Esophagus muscularis mucosa (tissue), 4 donors: ENCODE data around the gene DGCR8. TPM values are rescaled to one million over a fixed set of nuclear protein-coding genes. Genes with fewer than 3 reads are reported as not detected.

ENCODE experiments used
- DNase-seq: peaks from one replicate; pipeline ENCODE4 v3.0.0-alpha.2; 2017; ENCODE audit errors: extremely low spot score
- H3K27ac ChIP-seq, 4 donors: fragments of 200-600 bp; sonication (generic); replicated peaks in 1 of 4; 1 replicate in 3 of 4; 2 replicates in 1 of 4; pipeline ENCODE4 v1.5.1; 2016 to 2019; ENCODE audit warnings: mild to moderate bottlenecking in 1 of 4
- H3K27me3 ChIP-seq, 4 donors: fragments of 200-600 bp; sonication (generic); one replicate each; pipeline versions ENCODE4 v1.5.1 to v1.6.0; 2016 to 2019
- H3K36me3 ChIP-seq, 4 donors: fragments of 200-600 bp; sonication (generic); one replicate each; pipeline ENCODE4 v1.5.1; 2016 to 2019
- H3K4me1 ChIP-seq, 4 donors: fragments of 200-600 bp; sonication (generic); one replicate each; pipeline ENCODE4 v1.5.1; 2016 to 2019
- H3K4me3 ChIP-seq, 4 donors: fragments of 200-600 bp; sonication (generic); 1 replicate in 2 of 4; 2 replicates in 2 of 4; pipeline ENCODE4 v1.5.1; 2016 to 2019; ENCODE audit warnings: mild to moderate bottlenecking in 4 of 4, moderate library complexity in 1 of 4
- H3K9me3 ChIP-seq, 4 donors: fragments of 200-600 bp; sonication (generic); 1 replicate in 3 of 4; 2 replicates in 1 of 4; pipeline ENCODE4 v1.5.1; 2016 to 2019
- EP300 ChIP-seq: sonication (generic); formaldehyde crosslinking; IDR thresholded peaks from one replicate; pipeline ENCODE4 v1.6.1; 2017; ENCODE audit warnings: antibody characterized with exemption
- POLR2A ChIP-seq: fragments of 450-650 bp; IDR thresholded peaks from one replicate; pipeline ENCODE4 v1.6.1; 2017; ENCODE audit warnings: antibody characterized with exemption, moderate library complexity, mild to moderate bottlenecking, low read depth
- POLR2AphosphoS5 ChIP-seq, 2 donors: sonication (generic); formaldehyde crosslinking; IDR thresholded peaks; one replicate each; pipeline ENCODE4 v1.6.1; 2017; ENCODE audit warnings: antibody characterized with exemption in 2 of 2
- WGBS: methylation state at CpG from one replicate; pipeline ENCODE4 v1.1.5; 2018; 5-methylcytosine and 5-hydroxymethylcytosine counted together
- intact Hi-C: fragments of 100-400 bp; cut with DNase I; formaldehyde crosslinking; loops from one replicate; pipeline ENCODE4 v1.15.1; 2023
- total RNA-seq, 4 donors: library from RNA; depleted of rRNA; stranded (reverse); fragments of >200 nt; gene quantifications; one replicate each; pipeline versions ENCODE4 v1.1.0 to v1.2.1, GENCODE V29; 2016
- TF ChIP-seq, protein P1 (sequence below), 3 experiments: fragments of 200-600 bp in 2 of 3; fragments of 450-650 bp in 1 of 3; sonication (generic) in 2 of 3; IDR thresholded peaks; one replicate each; pipeline ENCODE4 v1.5.1; 2017 to 2019; ENCODE audit warnings: antibody characterized with exemption in 3 of 3, mild to moderate bottlenecking in 2 of 3, moderate library complexity in 1 of 3

DGCR8 gene
- total RNA-seq, 4 donors from 2014 or later, result 16.9 to 26.6 (median 19.6) TPM

DNA sequence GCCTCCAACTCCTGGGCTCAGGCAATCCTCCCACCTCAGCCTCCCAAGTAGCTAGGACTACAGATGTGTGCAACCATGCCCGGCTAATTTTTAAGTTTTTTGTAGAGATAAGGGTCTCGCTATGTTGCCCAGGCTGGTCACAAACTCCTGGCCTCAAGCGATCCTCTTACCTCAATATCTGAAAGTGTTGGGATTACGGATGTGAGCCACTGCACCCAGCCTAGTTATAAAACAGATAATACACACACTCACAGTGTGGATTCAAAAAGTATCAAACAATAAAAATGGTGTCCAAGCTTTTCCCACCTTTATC, 71.2 kb downstream of the DGCR8 start:
- H3K27ac ChIP-seq, result no peak overlapping the region
- H3K4me1 ChIP-seq, result peaks cover 0 to 6% (median 5%) of the 10 kb centered on the region in 4 donors
- no peak overlapping the region for H3K4me3 ChIP-seq
- intact Hi-C loops, result no loop called here
- H3K36me3 ChIP-seq, result peaks cover 0 to 5% (median 0%) of the 10 kb centered on the region in 4 donors
- TF ChIP-seq EP300, result no peak
- TF ChIP-seq POLR2A, result no peak
- no peak for TF ChIP-seq POLR2AphosphoS5 (IDR thresholded peaks at IDR 0.05)
- TF ChIP-seq, protein P1, sequence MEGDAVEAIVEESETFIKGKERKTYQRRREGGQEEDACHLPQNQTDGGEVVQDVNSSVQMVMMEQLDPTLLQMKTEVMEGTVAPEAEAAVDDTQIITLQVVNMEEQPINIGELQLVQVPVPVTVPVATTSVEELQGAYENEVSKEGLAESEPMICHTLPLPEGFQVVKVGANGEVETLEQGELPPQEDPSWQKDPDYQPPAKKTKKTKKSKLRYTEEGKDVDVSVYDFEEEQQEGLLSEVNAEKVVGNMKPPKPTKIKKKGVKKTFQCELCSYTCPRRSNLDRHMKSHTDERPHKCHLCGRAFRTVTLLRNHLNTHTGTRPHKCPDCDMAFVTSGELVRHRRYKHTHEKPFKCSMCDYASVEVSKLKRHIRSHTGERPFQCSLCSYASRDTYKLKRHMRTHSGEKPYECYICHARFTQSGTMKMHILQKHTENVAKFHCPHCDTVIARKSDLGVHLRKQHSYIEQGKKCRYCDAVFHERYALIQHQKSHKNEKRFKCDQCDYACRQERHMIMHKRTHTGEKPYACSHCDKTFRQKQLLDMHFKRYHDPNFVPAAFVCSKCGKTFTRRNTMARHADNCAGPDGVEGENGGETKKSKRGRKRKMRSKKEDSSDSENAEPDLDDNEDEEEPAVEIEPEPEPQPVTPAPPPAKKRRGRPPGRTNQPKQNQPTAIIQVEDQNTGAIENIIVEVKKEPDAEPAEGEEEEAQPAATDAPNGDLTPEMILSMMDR (IDR thresholded peaks at IDR 0.05), result no peak
- DNase-seq, result no peak
- no peaks in the 10 kb centered on the region for H3K9me3 ChIP-seq
- 92% methylated on average over 4 of the region's 4 CpGs for WGBS
- H3K27me3 ChIP-seq, result peaks cover 0 to 25% (median 4%) of the 10 kb centered on the region in 4 donors

DNA sequence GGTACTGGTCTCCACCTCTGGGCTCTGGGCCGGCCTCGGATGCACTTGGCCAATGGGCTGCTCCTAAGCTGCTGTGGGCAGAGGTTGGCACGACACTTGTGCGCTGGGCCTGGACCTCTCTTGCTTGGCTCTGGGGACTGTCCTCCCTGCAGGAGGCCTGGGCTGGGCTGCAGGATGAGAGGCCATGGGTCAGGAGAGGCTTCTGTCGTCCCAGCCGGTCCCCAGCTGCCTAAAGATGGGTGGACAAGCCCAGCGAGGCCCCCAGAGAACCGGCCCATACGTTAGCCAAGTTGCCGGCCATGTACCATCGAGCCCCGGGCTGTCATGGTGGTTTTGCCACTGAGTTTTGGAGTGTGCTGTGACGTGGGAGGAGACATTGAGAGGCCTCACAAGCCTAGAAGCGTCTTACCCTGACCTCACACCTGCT, 72.4 kb downstream of the DGCR8 start:
- peaks cover 3 to 12% (median 8%) of the 10 kb centered on the region in 4 donors for H3K4me1 ChIP-seq
- DNase-seq, result no peak
- WGBS, result 92% methylated on average over 5 of the region's 14 CpGs
- H3K36me3 ChIP-seq, result no peaks in the 10 kb centered on the region
- intact Hi-C loops, result no loop called here
- TF ChIP-seq POLR2AphosphoS5 (IDR thresholded peaks at IDR 0.05), result no peak
- no peak overlapping the region for H3K4me3 ChIP-seq
- H3K27me3 ChIP-seq, result peaks cover 0 to 37% (median 4%) of the 10 kb centered on the region in 4 donors
- H3K9me3 ChIP-seq, result no peaks in the 10 kb centered on the region
- no peak overlapping the region for H3K27ac ChIP-seq

DNA sequence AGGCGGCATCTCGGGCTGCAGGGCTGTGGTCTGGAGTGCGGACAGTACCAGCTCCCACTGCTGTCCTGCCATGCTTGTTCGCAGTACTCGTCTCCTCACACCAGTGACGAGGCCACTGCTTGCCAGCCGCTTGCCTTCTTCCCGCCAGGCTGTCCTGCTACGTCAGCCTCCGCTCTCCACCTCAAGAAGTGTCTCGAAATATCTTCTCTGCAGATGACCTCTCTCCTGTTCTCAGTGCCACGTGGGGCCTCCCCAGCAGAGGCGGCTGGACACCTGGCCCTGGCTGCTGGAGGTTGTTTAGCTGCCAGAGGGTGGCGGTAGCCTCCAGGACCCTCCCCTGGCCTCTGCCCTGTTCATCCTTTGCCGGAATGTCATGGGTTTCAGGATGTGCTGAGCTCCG, 73.9 kb downstream of the DGCR8 start:
- Histone ChIP-seq H3K4me1 (peaks cover 3 to 12% (median 8%) of the 10 kb centered on the region in 4 donors), H3K9me3 (no peaks in the 10 kb centered on the region), H3K36me3 (no peaks in the 10 kb centered on the region), H3K27me3 (peaks cover 0 to 52% (median 4%) of the 10 kb centered on the region in 4 donors), H3K4me3 (no peak overlapping the region), H3K27ac (no peak overlapping the region)
- WGBS, result 82% methylated on average over 12 of the region's 16 CpGs
- DNase-seq, result no peak
- TF ChIP-seq, protein P1 (IDR thresholded peaks at IDR 0.05), result no peak
- no peak for TF ChIP-seq POLR2AphosphoS5 (IDR thresholded peaks at IDR 0.05)
- no peak for TF ChIP-seq POLR2A
- no peak for TF ChIP-seq EP300
- intact Hi-C loops, result no loop called here

DNA sequence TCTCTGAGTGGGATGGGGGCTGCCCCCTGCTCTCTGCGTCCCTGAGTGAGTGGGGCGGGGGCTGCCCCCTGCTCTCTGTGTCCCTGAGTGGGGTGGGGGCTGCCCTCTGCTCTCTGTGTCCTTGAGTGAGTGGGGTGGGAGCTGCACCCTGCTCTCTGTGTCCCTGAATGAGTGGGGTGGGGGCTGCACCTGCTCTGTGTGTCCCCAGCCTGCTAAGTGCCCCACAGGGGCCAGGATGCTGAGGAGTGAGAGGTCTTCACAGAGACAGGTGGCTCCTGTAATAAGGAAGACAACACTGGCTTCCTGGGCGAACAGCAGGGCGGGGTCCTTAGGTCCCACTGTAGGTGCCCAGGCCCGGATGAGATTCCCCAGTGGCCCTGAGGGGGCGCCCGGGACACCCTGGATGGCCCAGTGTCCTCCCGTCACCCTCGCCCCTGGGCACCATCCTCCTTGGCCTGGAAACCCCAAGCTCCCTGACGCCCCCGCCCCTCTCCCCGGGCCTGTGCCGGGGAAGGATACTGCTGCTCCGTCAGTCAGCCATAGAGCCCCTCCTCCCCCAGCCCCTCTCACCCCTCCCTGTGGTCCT, 74.7 kb downstream of the DGCR8 start:
- WGBS, result no CpG with 5 or more reads among the region's 14 CpGs
- peaks cover 0 to 53% (median 4%) of the 10 kb centered on the region in 4 donors for H3K27me3 ChIP-seq
- no peaks in the 10 kb centered on the region for H3K36me3 ChIP-seq
- H3K9me3 ChIP-seq, result no peaks in the 10 kb centered on the region
- intact Hi-C loops, result loop anchor here (5.0 kb wide), 1 partner anchor 113 kb away; the partner anchor contains the start of gene RTN4R
- H3K4me3 ChIP-seq, result peak overlapping the region in 3 of 4 donors; percentile 24 to 40 (median 27)
- peak overlapping the region in 2 of 4 donors; percentile 27 to 34 for H3K27ac ChIP-seq
- no peak for DNase-seq
- peaks cover 3 to 12% (median 8%) of the 10 kb centered on the region in 4 donors for H3K4me1 ChIP-seq
- TF ChIP-seq, protein P1 (IDR thresholded peaks at IDR 0.05), result no peak
- TF ChIP-seq POLR2A, result no peak
- TF ChIP-seq EP300, result no peak
- no peak for TF ChIP-seq POLR2AphosphoS5 (IDR thresholded peaks at IDR 0.05)

DNA sequence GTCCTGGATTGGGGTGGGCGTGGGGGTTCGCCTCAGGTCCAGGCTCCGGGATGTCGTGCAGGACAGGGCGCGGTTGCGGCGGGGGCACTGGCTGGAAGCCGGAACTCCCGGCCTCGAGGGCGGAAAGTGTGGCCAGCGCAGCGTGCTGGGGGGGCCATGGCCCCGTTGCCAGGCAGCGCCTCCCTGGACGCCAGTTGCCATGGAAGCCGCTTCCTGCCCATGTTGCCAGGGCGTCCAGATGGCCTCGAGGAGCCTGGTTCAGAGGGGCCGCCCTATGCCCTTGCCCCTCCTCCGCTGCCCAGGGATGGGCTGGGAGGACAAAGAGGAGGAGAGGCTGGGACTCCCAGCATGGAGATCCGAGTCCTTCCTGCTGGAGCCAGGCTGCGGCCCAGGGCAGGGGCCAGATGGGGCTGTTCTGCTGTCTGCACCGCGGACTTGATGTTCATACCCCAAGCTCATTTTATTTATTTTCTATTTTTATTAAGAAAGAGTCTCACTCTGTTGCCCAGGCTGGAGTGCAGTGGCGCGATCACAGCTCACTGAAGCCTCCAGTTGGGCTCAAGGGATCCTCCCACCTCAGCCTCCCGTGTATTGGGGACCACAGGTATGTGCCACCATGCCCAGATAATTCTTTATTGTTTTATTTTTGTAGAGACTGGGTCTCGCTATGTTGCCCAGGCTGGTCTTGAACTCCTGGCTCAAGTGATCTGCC, 75.4 kb downstream of the DGCR8 start:
- H3K4me3 ChIP-seq, result peak overlapping the region in 3 of 4 donors; percentile 24 to 40 (median 27)
- peaks cover 3 to 12% (median 8%) of the 10 kb centered on the region in 4 donors for H3K4me1 ChIP-seq
- no peak for DNase-seq
- no peak overlapping the region for H3K27ac ChIP-seq
- TF ChIP-seq POLR2AphosphoS5 (IDR thresholded peaks at IDR 0.05) (peak in 1 of 2 donors; percentile 38), POLR2A (no peak)
- peaks cover 0 to 53% (median 4%) of the 10 kb centered on the region in 4 donors for H3K27me3 ChIP-seq
- intact Hi-C loops, result loop anchor here (5.0 kb wide), 1 partner anchor 112 kb away; the partner anchor contains the start of gene RTN4R
- no peaks in the 10 kb centered on the region for H3K9me3 ChIP-seq
- WGBS, result 77% methylated on average over 6 of the region's 30 CpGs
- H3K36me3 ChIP-seq, result no peaks in the 10 kb centered on the region
